IPS DF 19.7 (cell line): ENCODE results near the gene TLL1.

Source experiments
- DNase-seq: peaks from one replicate; pipeline ENCODE4 v3.0.0-alpha.2; 2013; ENCODE audit warnings: low read depth, low spot score

The TLL1 gene

DNA sequence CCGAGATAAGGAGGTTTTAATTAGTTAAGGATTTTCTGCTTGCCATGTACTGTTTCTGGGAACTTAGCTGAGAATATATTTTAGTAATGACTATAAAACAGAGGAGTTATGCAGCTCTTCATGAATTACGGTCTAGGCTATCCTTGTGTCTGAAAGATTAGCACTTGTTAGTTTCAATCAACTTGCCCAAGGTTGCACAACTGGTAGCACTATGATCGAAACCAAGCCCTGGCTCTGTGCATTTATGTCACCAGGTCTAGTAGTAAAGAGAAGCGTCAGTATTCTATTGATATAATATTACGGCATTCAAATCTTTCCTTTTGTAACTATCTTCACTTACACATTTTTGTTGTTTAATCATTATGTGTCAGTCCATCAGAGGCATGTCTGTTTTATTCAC lies 176.0 kb downstream of the TLL1 start:
- DNase-seq, result no peak

DNA sequence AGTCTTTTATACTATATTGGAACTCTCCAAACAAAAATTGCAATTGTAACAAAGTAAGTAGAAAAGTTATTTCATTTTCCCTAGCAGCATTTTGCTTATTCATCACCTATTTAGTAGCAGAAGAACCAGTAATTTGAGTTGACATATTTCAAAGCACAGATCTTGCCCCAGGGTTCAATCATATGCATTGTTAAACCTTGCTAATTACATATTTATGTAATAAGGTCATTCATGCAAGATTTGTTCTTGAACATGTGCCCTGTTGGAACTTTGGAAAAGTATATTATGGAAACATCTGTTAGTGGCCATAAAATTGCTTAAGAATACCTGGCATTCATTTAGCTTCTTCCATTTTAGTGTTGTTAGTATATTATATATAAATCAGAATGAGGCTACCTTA lies 191.7 kb downstream of the TLL1 start:
- no peak for DNase-seq

DNA sequence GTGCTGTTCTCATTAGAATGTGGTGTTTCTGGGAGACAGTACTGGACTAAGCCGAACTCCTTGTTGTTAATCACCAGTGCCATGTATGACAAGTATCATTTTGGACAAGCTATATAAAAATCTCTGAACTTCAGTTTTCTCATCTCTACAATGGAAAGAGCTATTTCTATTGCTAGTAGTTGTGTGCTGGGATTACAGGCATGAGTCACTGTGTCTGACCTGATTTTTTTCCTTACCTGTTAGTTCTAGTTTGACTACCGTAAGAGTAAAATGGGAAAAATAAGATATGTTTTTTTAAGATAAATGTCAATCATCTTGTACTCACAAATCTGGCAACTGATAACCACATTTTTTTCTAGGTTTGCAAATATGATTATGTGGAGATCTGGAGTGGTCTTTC lies 192.3 kb downstream of the TLL1 start:
- no peak for DNase-seq

DNA sequence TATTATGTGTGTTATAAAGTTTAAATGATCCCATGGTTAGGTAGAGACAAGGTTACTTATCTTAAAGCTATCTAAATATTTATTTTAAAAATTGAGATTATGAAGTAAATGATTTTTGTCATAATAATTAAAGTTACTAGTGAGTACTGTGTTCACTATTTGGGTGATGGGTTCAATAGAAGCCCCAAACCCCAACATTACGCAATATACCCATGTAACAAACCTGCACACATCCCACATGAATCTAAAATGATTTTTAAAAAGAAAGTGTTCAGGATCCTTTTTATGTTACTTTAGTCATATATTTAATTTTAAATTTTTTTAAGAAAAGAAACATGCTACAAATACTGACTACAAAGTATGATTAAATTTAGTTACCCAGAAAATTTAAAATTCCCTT lies 193.9 kb downstream of the TLL1 start:
- DNase-seq, result no peak

DNA sequence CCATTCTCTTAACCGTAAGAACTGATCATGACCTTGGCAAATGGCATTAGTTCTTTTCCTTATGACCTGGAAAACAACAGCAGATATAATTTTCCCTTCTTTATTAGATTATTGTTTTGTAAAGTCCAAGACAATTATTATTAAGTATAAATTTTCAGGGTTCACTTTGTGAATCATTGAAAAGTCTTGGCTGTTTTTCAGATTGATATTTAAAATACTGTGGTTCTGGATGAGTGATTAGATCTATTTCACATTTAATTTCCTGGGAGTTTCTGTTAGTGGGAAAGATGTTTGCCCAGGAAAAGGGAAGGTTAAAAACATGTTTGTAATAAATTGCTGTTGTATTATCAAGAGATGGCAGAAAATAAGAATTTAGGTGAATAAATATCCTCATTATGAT lies 194.9 kb downstream of the TLL1 start:
- DNase-seq, result no peak

DNA sequence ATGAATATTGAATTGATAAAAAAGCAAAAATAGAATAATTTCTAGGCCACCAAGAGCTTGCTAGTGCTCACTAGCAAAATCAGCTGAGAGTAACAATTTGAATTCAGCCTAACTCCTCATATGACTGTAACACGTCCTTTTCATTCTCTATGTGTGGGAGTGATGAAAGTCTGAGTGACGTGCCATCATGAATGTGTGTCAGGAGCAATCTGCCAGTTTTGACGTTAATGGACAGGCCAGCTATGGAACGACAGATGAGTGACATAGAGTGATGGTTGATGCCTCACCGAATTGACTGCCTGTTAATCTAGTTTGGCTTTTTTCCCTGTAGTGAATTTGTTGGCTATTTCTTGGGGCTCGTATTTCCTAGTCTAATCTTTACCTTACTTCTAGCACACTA lies 200.7 kb downstream of the TLL1 start:
- DNase-seq, result no peak

DNA sequence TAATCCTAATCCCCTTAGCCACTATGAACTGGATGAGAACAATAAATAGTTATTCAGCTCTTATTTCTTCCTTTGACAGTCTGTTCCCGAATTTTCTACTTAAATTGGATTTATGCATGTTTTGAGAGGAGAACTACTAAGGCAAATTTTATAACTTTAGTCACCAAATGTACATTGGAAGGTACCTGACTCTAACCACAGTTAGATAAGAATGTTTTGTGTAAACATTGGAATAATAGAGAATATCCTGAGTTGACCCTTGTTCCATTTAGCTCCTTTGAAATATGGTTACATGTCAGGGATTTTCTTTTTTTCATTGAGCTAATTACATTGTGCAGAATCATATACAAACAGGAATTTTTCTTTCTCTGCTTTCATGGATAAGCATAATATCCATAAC lies 202.6 kb downstream of the TLL1 start:
- DNase-seq, result no peak

DNA sequence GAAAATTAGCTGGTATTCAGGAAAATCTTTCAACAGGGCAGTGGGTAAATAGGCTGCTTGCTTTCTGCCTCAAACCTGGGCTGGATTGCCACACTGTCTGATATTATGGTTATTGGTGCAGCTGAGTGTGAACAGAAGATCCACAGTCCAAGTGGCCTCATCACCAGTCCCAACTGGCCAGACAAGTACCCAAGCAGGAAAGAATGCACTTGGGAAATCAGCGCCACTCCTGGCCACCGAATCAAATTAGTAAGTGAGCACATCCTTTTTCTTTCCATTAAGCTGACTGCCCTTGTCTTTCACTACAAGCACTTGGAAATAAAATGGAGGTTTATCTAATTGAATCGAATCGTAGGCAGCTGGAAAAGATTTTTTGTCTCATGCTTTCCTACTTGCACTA lies 204.7 kb downstream of the TLL1 start:
- DNase-seq, result no peak

DNA sequence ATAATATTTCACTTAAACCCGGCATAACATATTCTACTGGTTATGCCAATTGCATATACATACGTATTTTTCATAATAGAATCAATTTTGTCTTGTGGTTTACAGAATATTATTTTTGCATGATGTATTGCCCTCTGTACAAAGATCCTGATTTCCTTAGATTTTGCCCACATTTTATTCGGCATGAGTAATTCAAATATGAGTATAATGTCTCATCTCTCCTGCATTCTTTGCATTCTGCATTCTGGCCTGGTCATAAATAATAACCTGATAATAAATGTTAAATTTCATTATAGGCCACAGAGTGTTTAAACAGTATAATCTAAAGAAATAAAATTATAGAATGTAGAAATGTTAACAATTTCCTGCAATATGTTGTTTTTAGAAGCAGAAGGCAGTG lies 205.3 kb downstream of the TLL1 start:
- DNase-seq, result no peak

DNA sequence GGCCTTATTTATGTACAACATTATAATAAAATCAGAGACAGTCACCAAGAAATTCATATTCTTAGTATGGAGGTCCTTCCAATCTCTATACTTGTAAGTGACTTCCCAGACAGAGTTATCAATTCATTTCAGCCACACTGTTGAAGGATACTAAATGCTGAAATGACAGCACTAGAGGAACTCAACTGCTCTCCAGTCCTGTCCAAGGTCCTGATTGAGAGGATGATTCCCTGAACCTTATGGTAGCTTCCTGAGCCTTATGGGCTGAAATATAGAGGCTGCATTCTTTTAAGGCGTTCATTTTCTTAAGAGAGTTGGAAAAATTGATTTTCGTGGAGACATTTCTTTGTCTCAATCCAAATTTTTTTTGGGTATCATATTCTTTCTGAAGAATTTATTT lies 205.9 kb downstream of the TLL1 start:
- no peak for DNase-seq

DNA sequence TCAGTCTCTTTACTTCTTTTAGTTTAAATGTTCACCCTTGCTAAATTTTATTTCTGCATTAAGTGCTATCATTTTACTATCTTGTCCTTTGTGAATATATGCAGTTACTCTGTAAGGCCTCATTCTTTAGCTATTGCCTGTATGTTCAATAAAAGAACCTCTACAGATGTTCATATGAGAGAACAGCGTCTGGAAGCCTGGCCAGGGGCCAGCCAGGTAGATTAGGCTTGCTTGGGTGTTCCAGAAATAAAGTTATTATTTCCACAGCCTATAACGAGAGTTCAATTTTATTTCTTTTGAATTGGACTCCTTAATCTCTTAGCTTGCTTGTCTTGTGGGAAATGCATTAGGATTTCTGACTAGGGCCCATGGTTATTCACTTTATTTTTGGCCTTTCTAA lies 214.5 kb downstream of the TLL1 start:
- no peak for DNase-seq

DNA sequence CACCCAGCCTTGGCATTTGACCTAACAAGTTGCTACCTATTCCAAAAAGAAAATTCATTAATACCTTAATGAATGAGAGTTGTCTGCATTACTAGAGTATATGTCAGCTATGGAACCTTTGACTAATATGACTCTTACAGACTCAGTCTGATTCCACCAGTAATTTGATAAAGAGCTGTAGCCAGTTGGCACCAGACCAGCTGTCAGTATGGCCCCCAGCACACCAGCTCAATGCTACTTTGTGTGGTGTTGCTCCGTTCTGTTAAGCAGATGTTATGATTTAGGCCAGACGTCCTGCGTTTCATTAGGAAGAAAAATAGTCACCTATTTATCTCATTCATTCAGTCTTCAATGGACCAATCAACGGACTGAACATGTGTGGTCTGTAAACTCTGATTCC lies 215.5 kb downstream of the TLL1 start:
- DNase-seq, result no peak

DNA sequence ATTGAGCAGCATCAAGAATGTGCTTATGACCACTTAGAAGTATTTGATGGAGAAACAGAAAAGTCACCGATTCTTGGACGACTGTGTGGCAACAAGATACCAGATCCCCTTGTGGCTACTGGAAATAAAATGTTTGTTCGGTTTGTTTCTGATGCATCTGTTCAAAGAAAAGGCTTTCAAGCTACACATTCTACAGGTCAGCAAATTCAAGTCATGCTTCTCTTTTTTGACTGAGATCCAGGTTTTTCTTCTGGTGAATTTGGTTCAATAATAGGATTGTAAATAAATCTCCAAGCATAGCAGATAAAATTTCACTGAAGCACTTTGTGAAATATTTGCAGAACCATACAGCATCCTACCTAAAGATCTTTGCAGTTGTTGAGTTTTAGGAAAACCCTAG lies 218.1 kb downstream of the TLL1 start:
- DNase-seq, result no peak

DNA sequence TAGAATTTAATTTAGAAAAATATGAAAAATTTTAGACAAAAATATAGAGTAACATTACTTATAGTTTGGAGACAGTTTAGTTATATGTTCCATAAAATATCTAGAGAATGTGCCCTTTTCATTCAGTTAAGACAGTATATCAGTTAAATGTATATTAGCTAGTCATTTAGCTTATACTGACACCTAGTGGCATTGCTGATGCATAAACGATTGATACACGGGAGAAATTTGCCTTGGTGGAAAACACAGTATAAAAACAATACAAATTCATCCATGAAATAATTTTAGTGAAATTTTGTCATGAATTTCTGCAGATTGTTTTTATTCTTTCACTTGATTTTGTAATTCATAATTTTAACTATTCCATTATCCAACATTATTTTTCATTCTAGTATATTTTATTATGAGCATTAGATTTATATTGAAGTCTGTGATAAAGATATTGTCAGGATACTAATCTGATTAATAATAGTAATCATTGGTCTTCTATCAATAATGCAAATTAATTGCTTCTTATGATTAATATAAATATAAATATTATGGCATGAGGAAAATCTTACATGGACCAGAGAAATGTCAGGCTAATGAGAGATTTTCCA lies 219.0 kb downstream of the TLL1 start:
- no peak for DNase-seq

DNA sequence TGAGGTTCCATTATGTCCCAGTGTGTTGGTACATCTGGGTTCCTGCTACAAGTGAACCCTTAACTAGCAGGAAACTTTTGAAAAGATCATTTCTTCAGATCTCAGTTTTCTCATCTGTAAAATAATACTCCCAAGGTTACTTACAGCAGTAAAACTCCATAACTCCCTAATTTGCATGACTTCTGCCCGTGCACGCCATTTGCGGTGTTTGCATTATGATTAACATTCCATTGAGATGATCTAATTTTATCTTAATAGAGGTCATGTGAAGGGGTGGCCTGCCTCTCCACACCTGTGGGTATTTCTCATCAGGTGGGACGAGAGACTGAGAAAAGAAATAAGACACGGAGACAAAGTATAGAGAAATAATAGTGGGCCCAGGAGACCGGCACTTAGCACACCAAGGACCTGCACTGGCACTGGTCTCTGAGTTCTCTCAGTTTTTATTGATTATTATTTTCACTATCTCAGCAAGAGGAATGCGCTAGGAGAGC lies 219.8 kb downstream of the TLL1 start:
- no peak for DNase-seq

DNA sequence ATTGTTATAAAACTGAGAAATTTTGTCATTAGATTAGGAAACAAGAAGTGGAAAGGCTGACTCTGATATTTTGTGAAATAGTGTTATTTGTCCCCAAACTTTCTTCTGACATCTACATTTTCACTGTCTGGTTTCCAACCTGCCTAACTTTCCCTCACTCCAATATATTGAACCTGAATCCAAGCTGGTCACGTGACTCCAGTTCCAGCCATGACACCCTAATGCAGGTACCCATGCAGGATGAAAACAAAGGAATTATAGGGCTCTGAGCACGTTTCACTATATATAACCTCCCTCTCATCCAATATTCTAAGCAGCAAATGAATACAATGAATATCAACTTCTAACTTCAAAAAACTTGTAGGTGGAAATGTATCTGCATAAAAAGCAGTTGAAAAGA lies 231.6 kb downstream of the TLL1 start:
- no peak for DNase-seq

DNA sequence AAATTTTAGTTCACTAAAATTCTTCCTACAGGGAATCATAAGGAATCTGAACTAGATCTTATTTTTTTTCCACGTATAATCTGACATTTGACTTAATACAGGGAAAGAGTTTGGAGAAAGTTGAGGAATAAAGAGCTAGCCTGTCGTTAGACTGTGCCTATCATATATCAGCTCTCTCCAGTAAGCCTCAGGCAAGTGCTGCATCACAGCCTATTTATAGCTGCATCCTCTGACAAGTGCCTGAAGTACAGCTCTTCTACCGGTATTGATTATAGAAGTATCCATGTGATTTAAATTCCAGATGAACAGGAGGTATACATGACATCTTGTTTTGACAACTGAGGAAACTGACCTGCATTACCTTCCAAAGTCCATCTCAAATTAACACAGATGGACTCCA lies 248.9 kb downstream of the TLL1 start:
- DNase-seq, result no peak

DNA sequence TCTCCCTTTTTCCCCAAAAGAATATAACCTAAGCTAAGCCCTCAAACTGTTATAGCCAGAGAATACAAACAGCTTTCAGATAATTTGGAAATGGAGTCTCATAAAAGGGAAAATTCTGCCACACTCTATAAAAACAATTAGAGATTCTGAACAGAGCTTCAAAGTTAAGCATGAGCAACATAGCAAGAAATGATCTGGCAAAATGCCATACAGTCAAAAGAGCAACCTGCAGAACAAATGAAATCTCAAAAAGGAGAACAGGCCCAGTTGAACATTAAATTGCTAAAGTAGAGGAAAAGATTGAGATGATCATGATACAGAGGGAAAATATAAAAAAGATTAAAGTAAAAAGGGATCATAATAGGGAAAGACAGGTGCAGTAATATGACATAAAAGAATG lies 250.5 kb downstream of the TLL1 start:
- DNase-seq, result no peak

DNA sequence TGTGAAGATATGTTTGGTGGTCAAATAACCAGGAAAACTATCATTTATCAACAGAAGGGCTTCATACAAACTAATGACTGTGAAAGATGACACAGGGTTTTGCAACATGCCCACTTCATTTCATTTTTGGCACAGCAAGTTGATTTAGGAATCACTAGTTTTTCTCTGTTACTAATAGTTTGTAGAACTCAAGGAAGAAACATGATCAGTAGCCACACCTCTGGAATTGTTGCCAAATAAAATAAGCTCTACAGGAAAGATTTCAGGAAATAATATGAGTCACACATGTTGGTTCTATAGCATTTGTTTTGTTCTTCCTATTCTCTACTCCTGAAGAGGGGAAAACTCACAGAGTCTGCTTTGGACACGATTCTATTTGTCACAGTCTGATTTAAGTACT lies 255.4 kb downstream of the TLL1 start:
- DNase-seq, result no peak

DNA sequence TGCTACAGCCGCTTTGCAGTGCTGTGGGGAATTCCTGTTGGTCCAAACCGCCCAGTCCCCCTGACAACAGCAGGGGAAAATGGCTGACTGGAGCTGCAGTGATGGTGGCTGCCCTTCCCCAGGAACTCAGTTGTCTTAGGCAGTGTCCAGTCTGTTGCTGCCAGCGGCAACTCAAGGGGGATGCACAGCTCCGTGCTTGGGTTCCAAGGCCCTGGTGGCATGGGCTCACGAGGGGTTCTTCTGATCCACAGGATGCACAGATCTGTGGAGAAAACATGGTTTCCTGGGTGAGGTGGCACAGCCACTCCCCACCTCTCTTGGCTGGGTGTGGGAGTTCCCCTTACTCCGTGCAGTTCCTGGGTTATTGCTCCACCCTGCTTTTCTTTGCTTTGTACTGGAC lies 261.2 kb downstream of the TLL1 start:
- no peak for DNase-seq

DNA sequence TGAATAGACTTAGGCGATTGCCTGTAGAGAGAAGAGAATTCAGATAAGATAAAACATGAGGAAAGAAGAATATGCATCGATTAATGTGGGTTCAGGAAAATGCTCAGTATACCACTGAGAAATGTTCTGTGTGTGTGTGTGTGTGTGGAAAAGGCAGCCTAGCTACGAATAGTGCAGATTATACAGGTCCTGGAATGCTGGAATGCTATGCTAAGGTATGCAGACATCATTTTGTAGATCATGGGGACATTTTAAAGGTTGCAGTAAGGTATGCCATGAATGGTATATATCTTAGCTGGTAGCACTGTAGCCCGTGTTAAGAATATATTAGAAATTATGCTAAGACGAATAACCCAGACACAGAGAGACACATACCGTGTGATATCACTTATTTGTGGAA lies 267.9 kb downstream of the TLL1 start:
- no peak for DNase-seq

DNA sequence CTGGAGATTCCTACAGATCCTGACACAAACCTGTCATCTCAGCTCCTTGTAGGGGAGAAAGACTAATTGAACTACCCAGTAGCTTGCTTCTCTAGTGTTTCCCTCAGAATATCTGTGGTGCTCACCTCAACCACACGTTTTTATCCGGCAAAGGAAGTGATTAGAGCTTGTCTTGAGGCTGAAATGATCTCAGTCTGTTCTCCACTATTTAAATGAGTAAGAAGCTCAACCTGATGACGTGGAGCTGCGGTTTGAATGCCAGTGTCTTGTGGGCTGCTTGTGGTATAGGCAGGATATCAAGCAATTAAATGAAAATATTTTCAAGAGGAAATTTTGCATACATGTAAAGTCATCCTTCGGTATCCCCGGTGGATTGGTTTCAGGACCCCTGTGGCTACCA lies 270.2 kb downstream of the TLL1 start:
- no peak for DNase-seq

DNA sequence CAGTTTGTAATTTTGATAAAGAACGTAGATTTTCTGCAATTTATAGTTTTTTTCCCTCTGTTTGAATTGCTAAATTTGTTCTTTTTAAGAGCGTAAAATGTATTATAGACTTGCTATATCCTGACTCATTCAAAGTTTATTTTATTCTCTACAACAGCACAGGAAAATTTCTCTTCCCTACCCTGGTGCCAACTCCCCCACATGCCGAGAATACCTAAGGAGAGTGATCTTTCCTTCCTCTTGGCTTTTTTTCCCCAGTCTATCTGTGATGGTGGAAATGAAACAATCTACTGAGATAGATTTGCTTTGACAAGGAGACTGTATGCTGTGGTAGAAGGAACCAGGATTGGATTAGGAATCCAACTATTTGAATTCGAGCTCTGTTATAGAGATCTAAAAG lies 271.6 kb downstream of the TLL1 start:
- DNase-seq, result no peak

DNA sequence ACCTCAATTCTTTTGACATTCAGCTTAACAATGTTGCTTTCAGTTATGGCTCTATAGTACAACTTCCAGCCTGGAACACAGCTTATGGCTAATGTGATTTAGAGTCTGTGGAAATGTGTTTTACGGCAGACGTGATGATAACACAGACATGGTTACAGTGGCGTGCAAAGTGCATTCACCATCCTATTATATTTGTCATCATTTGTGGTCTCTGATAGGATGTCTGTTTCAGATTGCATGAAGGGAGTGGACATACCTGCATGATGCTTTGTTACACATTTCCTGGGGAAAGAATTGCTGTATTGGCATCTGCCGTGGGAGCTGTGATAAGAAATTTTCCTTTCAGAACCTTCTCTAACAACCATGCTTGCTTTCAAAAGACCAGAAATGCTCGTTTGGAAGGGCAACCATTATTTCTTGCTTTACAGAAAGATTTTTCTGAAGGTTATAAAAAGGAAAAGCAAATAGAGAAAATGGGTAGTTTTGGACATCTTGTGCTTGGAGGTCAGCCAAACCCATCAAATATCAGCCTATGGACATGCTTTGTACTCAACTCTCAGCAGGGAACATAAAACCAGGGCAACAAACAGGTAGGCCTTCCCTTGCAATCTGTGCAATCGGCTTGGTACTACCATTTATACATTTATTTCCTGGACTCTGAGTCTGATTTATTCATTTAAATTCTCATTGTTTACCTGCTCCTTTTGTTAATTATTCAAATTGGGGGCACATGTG lies 273.9 kb downstream of the TLL1 start:
- no peak for DNase-seq
